ENCODE data around the gene NDUFC2.
"Not testable (repeated sequence)": the region's sequence is repeated elsewhere in the genome, so short reads cannot be mapped to it uniquely, and the experiment has no call there.

The NDUFC2 gene

GRCh38 chr11:78078218-78079167, 1.2 kb downstream of the NDUFC2 start:
- peak; percentile 32 for DNase-seq

GRCh38 chr11:78077592-78077991, 2.1 kb downstream of the NDUFC2 start:
- DNase-seq = not testable (repeated sequence)

GRCh38 chr11:78076733-78077403, 2.8 kb downstream of the NDUFC2 start:
- DNase-seq = no peak

GRCh38 chr11:78074756-78075155, 4.9 kb downstream of the NDUFC2 start:
- peak; percentile 85 for DNase-seq

- no peak for DNase-seq
These were observed 7.2 kb downstream of the NDUFC2 start for GRCh38 chr11:78072455-78072854.

- no peak for DNase-seq
These were observed 7.9 kb downstream of the NDUFC2 start for GRCh38 chr11:78071717-78072116.

GRCh38 chr11:78070621-78071020, 9.0 kb downstream of the NDUFC2 start:
- DNase-seq = no peak

GRCh38 chr11:78069465-78069864, 10.2 kb downstream of the NDUFC2 start:
- peak; percentile 67 for DNase-seq

GRCh38 chr11:78067704-78068103, 12.0 kb downstream of the NDUFC2 start:
- no peak for DNase-seq

GRCh38 chr11:78066471-78066870, 13.2 kb downstream of the NDUFC2 start:
- DNase-seq = no peak

- no peak for DNase-seq
These were observed 14.5 kb downstream of the NDUFC2 start for GRCh38 chr11:78065203-78065602.

- DNase-seq = no peak
These were observed 16.1 kb downstream of the NDUFC2 start, which contains the start of gene THRSP for GRCh38 chr11:78063440-78064181. TSS of gene THRSP (plus strand) at chr11:78063861. CDS start at chr11:78063882, 21 bp downstream.

- DNase-seq = no peak
These were observed 17.0 kb downstream of the NDUFC2 start for GRCh38 chr11:78062671-78063070.

- DNase-seq = no peak
These were observed 17.7 kb downstream of the NDUFC2 start for GRCh38 chr11:78061921-78062311.

- no peak for DNase-seq
These were observed 18.4 kb downstream of the NDUFC2 start for GRCh38 chr11:78061088-78061920.

- no peak for DNase-seq
These were observed 19.1 kb downstream of the NDUFC2 start for GRCh38 chr11:78060533-78060932.

GRCh38 chr11:78059749-78060328, 19.8 kb downstream of the NDUFC2 start:
- not testable (repeated sequence) for DNase-seq

GRCh38 chr11:78057462-78058055, 22.1 kb downstream of the NDUFC2 start:
- no peak for DNase-seq

GRCh38 chr11:78056093-78056492, 23.6 kb downstream of the NDUFC2 start:
- no peak for DNase-seq

- DNase-seq = no peak
These were observed 24.7 kb downstream of the NDUFC2 start for GRCh38 chr11:78054971-78055370.
